Stimulated activated CD4-positive, alpha-beta T cell treated with anti-CD3 and anti-CD28 coated beads, Interleukin-2, amount 100 ng/mL, for 24 hours (primary cell): ENCODE measurements around the gene PPM1K.
A peak's percentile ranks its signal among the peaks of the same experiment; 100 is the strongest.

Source experiments
- DNase-seq, 2 donors: peaks; one replicate each; pipeline ENCODE4 v3.0.0-alpha.2; 2020

The PPM1K gene

DNA sequence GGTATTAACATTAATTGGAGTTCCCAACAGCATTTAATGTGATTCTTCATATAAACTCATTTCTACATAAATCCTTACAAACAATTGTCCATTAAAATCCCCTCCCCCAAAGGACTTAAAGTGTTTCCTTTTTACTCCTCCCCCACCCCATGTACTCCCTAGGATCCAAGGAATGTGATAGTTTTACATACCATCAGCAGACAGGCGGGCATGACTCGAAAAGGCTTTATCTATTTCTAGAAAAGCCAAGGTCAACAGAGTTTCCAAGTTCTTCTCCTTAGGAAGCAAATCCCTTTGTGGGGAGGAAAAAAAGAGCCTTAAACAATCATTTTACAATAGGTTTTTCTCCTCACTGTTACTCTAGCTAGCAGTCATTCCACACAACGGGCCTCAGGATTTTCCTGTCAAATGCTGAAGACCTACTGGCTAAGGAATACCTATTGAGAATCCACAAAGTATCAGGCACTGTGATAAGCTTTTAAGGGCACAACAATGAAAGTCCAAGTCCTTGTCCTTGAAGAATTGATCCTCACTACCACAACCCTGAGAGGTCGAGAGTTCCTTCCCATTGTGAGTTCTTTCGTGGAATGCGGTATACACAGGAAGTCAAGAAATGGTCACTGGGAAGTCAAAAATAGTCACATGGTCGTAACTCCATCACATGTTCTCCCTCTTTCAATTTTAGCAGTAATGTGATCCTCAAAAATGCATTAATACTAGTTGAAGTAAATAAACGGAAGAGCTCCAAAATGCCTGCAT, 7.2 kb downstream of the PPM1K start:
- DNase-seq: no peak

DNA sequence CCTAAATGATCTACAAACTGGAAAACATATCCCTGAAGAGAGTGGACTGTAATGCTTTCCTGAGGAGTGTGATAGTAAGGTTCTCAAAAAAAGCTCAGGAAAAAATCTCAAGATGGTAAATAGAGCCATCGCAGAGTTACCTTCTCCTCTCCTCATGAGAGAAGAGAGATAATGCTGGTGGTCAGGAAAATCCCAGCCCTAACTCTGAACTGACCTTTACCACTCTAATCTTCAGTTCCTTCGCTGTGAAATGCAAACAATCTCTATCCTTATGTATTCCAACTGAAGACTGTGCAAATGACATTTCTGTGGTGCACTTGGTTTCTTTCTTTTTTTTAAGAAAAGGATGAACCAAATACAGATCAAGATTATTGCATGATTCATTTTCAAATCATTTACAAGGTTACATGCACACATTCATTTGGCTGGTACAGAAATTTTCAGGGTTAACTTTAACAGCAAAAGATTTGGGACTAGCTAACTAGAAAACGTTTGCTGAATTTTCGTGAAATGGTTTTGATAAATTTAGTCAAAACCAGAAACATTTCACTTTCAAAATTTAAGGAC, 8.3 kb downstream of the PPM1K start:
- no peak for DNase-seq

GRCh38 chr4:88275516-88275915, 8.8 kb downstream of the PPM1K start:
- DNase-seq: no peak

GRCh38 chr4:88268913-88269312, 15.4 kb downstream of the PPM1K start:
- no peak for DNase-seq

DNA sequence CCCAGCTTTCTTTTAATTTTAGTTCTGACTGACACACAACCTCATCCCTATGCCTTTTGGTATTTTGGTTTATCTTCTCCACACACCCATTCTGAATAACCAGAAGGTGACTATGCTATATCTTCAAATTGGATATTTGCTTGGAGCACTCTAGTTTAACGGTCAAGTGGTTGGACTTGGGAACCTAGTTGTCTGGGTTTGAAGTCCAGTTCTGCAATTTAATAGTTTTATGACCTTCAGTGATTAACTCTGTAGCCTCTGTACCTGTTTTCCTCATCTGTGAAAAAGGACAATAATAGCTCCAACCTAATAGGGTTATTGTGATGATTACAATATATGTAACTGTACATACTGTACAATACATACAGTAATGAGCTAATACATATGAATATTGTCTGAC, 20.0 kb downstream of the PPM1K start:
- no peak for DNase-seq

DNA sequence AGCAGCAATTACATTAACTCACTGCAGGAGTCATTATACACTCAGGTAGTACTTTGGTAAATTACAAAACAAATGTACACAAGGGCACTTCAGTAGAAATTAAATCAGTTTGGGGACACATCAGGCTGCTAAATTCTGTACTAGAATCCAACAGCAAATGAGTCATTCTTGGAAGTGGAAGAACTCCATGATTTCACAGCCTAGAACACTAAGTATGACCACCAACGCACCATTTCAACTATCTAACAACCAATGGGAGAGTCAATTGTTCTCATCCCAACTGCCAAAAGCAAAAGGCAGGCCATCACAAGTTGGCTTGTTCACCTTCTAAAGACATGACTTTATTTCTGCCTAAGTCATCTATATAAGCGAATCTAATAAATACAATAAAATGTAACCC, 26.6 kb downstream of the PPM1K start:
- DNase-seq: no peak

DNA sequence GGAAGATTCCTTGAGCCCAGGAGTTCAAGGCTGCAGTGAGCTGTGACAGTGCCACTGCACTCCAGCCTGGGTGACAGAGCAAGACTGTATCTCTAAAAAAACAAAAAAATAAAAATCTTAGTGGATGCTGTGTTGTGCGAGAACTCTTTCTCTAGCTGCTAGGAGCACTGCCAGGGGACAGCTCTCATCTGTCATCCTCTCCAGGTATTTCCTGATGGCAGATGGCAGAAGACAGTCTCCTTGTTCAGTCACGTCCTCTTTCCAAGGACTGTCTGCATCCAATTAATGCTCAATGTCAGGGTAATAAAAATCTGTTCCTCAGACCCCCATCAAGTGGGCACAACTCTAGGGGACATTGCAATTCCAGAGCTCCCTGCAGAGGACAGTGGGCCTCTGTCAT, 29.2 kb downstream of the PPM1K start:
- no peak for DNase-seq

- DNase-seq: no peak
These were observed 32.4 kb downstream of the PPM1K start for GRCh38 chr4:88251924-88252323.

GRCh38 chr4:88247148-88247547, 37.2 kb downstream of the PPM1K start:
- no peak for DNase-seq

DNA sequence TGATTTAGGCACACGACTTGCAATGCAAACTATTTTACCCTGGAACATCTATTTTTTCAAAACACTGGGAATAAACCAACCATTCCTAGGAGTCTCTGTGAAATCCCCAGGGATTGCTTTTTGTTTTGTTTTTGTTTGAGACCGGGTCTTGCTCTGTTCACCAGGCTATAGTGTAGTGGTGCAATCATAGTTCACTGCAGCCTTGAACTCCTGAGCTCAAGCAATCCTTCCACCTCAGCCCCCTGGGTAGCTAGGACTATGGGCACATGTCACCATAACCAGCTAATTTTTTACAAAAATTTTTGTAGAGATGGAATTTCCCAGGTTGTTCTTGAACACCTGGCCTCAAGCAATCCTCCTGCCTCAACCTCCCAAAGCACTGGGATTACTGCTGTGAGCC, 37.8 kb downstream of the PPM1K start:
- DNase-seq: no peak

DNA sequence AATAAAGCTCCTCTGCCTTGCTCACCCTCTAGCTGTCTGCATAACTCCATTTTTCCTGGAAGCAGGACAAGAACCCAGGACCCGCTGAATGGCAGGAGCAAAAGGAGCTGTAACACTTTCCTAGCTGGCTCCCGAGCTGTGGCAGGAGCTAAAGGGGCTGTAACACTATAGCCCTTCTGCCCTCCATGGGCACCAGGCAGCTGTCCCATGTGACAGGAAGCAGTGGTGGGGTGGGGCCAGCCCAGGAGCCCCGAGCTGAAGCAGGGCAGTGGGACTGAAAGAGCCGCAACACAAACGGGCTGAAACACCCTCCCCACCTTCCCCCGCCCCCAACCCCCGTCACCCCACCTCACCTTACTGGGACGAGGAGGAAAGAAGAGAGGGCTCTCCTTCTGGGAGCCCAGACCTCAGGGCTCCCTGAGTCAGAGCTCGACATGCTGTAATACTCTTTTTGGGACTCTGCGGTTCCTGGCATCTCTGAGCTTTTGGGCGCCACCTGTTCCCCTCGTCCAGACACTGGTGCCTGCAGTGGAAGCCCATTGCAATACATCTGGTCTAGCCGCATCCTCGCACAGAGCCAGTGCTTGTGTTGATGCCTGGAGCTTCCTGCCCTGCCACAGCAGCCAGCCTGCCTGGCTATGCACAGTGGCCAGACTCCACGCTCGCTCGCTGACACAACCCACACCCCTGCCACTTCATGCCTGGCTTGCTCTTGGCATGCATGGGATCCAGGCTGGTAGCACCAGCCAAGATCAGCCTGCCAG, 39.4 kb downstream of the PPM1K start:
- DNase-seq: peak; percentile 24 to 31

DNA sequence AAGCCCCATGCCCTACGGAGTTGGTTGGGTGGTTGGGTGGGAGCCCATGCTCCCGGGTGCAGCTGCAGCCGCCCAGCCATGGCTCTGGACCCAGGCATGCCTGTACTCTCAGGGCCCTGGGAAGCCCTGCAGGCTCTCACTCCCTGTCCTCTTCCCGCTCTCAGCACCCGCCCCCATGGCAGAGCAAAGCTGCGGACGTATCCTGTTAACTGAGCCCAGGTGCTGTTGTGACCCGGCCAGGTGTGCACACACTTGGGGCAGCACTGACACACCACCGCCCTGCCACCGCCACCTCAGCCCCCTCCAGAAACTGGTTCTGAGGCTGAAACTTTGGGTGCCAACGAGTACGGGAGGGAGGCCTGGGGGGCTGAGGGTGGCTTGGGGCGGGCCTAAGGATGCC, 40.3 kb downstream of the PPM1K start:
- DNase-seq: no peak

DNA sequence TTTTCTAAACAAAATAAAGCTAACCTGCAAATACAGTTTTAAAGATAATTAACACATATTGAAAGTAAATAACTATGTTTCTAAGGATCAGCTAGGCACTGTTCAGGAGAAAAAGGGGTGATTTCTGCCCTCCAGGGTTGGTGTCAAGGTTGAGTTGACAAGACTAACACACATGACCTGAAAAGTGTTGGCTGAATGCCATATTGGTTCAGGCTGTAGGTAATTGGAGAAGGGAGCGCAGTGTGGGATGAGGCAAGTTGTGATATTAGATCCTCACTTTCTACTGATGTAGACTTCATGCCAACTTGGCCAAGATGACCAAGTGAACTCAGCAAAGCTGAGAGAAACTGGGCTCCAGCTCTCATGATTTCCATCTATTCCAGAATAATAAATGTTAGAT, 42.2 kb downstream of the PPM1K start:
- no peak for DNase-seq

GRCh38 chr4:88240297-88240714, 44.1 kb downstream of the PPM1K start:
- DNase-seq: no peak

- DNase-seq: no peak
These were observed 53.2 kb downstream of the PPM1K start for GRCh38 chr4:88230969-88231771.

DNA sequence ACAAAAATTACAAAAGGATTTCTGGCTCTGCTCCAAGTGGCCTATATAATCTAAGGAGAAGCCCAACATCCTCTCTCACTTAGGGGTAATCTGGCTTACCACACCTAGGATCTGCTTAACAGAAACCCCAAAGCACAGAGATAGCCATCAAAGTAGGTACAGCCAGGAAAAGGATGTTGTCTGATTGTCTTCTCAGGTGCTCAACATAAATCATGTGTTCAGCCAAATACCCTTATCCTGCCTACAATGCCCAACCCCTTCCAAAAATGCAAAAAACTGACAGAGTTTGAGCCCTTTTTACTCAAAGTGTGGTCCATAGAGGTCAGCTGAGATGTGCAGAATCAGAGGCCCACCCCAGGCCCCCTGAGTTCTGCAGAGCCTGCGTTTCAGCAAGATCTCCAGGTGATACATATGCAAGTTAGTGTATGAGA, 53.9 kb downstream of the PPM1K start:
- no peak for DNase-seq

GRCh38 chr4:88227734-88228133, 56.6 kb downstream of the PPM1K start:
- DNase-seq: no peak

DNA sequence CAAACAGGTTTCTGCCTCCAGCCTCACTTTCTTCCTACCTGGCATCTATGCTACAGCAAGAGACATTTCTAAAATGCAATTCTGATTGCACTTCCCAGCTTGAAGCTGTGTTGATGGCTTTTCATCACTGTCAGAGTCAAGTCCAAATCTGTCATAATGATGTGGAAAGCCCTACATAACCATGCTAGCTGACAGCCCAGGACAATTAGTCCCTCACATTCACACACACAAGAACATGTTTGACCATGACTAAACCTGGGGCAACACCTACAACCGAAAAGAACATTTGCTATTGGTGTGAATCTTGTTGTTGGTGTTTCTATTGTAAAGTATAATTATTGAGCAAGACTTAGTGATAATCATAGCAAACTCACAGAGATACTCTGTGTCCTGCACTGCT, 58.2 kb downstream of the PPM1K start:
- no peak for DNase-seq

- DNase-seq: no peak
These were observed 58.9 kb downstream of the PPM1K start for GRCh38 chr4:88225232-88226105.

- DNase-seq: no peak
These were observed 60.8 kb downstream of the PPM1K start for GRCh38 chr4:88223516-88223915.

DNA sequence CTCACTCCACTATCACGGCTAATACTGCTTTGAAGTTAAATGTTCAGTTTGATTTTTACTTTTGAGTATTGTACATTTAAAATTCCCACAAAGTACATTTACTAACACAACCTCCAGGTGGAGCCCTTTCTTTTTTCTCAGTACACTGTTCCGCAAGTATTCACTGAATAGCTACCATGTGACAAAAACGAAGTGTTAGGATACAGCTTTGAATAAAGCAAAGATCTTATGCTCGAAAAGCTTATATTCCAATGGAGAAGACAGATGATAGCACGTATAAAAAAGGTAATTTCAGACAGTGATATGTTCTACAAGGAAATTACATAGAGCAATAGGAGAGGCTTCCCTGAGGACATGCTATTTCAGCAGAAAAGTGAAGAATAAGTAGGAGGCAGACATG, 65.3 kb downstream of the PPM1K start:
- no peak for DNase-seq

DNA sequence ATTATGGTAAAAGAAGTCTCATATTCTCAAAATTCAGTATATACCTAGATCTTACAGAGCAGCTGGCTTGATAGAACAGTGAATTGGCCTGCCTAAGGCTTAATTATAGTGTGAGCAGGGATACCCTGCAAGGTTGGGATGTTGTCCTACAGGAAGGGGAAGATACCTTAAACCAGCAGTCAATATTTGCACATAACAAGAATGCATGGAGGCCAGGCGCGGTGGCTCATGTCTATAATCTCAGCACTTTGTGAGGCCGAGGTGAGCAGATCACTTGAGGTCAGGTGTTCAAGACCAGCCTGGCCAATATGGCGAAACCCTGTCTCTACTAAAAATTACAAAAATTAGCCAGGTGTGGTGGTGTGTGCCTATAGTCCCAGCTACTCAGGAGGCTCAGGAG, 67.2 kb downstream of the PPM1K start:
- no peak for DNase-seq
